RWPE2 (cell line): ENCODE results near the gene NEURL1B.
A peak's percentile ranks its signal among the peaks of the same experiment; 100 is the strongest.

Experiments used
- ATAC-seq: fragments of 200-7000 bp; cut with Tn5 transposase; 3 replicates; pipeline ENCODE4 v1.9.1; 2021; ENCODE audit warnings: low read depth
- DNase-seq: peaks from one replicate; pipeline ENCODE4 v3.0.0-alpha.2; 2020; ENCODE audit warnings: low spot score
- H3K27ac ChIP-seq: fragments of 450-650 bp; 2 replicates; pipeline ENCODE4 v1.5.1; 2017; ENCODE audit warnings: mild to moderate bottlenecking; ENCODE audit not compliant: poor library complexity, severe bottlenecking
- H3K27me3 ChIP-seq: fragments of 250-450 bp; sonication (Bioruptor Pico); 2 replicates; pipeline ENCODE4 v1.5.1; 2021; ENCODE audit warnings: mild to moderate bottlenecking, moderate library complexity; ENCODE audit not compliant: insufficient read depth, poor library complexity, severe bottlenecking
- H3K36me3 ChIP-seq: fragments of 250-450 bp; sonication (Bioruptor Pico); 2 replicates; pipeline ENCODE4 v1.5.1; 2020; ENCODE audit warnings: low read depth, mild to moderate bottlenecking, moderate library complexity
- H3K4me1 ChIP-seq: fragments of 250-450 bp; sonication (Bioruptor Pico); 2 replicates; pipeline ENCODE4 v1.5.1; 2021; ENCODE audit warnings: mild to moderate bottlenecking, moderate library complexity; ENCODE audit not compliant: insufficient read depth, poor library complexity, severe bottlenecking
- H3K4me3 ChIP-seq: fragments of 250-450 bp; sonication (Bioruptor Pico); 2 replicates; pipeline ENCODE4 v1.5.1; 2021; ENCODE audit warnings: mild to moderate bottlenecking, moderate library complexity; ENCODE audit not compliant: severe bottlenecking
- H3K9me3 ChIP-seq: fragments of 250-450 bp; sonication (Bioruptor Pico); 2 replicates; pipeline ENCODE4 v1.5.1; 2021; ENCODE audit warnings: mild to moderate bottlenecking, moderate library complexity; ENCODE audit not compliant: severe bottlenecking
- TF ChIP-seq, protein P1 (sequence below): fragments of 450-650 bp; IDR thresholded peaks from one replicate; pipeline ENCODE4 v1.5.1; 2017; ENCODE audit warnings: mild to moderate bottlenecking, moderate library complexity; ENCODE audit not compliant: poor library complexity, severe bottlenecking

Gene NEURL1B, protein sequence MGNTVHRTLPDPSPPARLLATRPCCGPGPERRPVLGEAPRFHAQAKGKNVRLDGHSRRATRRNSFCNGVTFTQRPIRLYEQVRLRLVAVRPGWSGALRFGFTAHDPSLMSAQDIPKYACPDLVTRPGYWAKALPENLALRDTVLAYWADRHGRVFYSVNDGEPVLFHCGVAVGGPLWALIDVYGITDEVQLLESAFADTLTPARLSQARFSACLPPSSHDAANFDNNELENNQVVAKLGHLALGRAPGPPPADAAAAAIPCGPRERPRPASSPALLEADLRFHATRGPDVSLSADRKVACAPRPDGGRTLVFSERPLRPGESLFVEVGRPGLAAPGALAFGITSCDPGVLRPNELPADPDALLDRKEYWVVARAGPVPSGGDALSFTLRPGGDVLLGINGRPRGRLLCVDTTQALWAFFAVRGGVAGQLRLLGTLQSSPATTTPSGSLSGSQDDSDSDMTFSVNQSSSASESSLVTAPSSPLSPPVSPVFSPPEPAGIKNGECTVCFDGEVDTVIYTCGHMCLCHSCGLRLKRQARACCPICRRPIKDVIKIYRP

DNA sequence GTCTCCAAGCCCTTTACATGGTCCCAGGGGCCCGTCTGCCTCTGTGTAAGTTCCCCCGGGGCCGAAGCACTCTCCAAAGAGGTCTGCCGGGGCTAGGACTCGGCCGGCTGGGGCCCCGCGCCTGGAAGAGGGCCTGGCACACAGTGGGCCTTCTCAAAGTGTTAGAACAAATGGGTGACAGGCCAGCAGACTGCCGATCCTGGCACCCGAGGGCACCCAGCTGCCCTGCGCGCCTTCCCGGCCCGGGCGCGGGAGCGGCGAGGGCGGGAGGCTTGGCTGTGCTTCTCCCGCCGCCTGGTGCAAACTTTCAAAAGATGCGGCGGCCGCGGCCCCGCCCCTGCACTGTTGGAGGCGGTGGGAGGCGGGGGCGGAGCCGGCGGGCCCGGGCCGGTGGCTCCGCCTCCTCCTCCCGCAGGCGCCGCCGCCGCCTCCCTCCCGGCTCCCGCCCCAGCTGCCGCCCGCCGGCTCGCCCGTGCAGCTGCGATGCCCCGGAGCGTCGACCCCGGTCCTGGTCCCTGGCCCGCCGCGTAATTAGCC lies at the start of gene NEURL1B:
NEURL1B (plus strand) TSS at position 442 of the 537 bp plus-strand sequence. CDS start 144 bp downstream, outside the sequence.
- DNase-seq = peak; percentile 87
- H3K27me3 ChIP-seq = no peaks in the 10 kb centered on the region

DNA sequence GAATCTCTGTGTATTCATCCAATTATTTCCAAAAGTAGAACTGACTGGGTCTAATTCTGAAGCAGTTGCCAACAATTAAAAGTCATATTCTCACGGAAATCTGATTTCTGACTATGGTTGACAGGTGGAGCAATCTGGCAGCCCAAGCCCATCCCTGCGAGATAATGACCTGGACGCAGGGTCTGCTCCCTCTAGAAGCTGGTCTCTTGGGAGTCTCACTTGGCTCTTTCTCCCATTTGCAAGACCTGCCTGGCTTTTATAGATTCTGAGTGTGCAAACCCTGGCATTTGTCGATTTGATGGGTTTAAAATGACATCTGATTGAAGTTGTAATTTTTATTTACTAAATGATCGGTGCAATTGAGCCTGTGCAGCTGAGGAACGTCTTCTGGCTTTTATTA lies 49.4 kb upstream of the NEURL1B start:
- Histone ChIP-seq H3K27me3 (no peaks in the 10 kb centered on the region), H3K9me3 (no peaks in the 10 kb centered on the region), H3K4me1 (no peaks in the 10 kb centered on the region), H3K4me3 (no peak overlapping the region), H3K27ac (no peak overlapping the region), H3K36me3 (no peaks in the 10 kb centered on the region)
- ATAC-seq = no peak
- TF ChIP-seq, protein P1, sequence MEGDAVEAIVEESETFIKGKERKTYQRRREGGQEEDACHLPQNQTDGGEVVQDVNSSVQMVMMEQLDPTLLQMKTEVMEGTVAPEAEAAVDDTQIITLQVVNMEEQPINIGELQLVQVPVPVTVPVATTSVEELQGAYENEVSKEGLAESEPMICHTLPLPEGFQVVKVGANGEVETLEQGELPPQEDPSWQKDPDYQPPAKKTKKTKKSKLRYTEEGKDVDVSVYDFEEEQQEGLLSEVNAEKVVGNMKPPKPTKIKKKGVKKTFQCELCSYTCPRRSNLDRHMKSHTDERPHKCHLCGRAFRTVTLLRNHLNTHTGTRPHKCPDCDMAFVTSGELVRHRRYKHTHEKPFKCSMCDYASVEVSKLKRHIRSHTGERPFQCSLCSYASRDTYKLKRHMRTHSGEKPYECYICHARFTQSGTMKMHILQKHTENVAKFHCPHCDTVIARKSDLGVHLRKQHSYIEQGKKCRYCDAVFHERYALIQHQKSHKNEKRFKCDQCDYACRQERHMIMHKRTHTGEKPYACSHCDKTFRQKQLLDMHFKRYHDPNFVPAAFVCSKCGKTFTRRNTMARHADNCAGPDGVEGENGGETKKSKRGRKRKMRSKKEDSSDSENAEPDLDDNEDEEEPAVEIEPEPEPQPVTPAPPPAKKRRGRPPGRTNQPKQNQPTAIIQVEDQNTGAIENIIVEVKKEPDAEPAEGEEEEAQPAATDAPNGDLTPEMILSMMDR = no peak
- no peak for DNase-seq

More for the DNA sequence above, at the start of gene NEURL1B:
- peaks cover 18% of the 10 kb centered on the region for H3K36me3 ChIP-seq
- no peaks in the 10 kb centered on the region for H3K9me3 ChIP-seq
- H3K27ac ChIP-seq = peak within 1 kb of the TSS; percentile 97
- peak within 1 kb of the TSS; percentile 93 for H3K4me3 ChIP-seq
- peak; percentile 55 for ATAC-seq
- TF ChIP-seq, protein P1 = no peak
- peaks cover 20% of the 10 kb centered on the region for H3K4me1 ChIP-seq

DNA sequence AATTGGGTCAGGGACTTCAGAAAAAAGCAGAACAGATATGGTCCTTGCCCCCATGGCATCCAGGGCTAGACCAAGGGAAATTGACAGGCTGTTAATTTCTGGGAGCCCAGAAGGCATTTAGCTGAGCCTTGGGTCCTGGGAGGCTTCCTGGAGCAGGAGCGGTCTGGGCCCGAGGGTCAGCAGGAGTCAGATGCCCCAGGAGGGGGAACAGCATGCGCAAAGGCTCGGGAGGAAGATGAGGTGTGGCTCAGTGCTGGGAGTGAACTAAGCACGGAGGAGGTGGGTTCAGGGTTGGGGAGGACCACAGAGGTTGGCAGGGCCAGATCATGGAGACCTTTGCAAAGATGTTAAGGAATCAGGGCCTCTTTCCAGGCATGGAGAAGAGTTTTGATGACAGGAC lies 48.2 kb upstream of the NEURL1B start:
- TF ChIP-seq, protein P1 = no peak
- ATAC-seq (no peak), DNase-seq (no peak)
- no peak overlapping the region for H3K27ac ChIP-seq
- H3K27me3 ChIP-seq = no peaks in the 10 kb centered on the region
- H3K4me1 ChIP-seq = no peaks in the 10 kb centered on the region
- H3K4me3 ChIP-seq = no peak overlapping the region
- no peaks in the 10 kb centered on the region for H3K36me3 ChIP-seq
- H3K9me3 ChIP-seq = no peaks in the 10 kb centered on the region

DNA sequence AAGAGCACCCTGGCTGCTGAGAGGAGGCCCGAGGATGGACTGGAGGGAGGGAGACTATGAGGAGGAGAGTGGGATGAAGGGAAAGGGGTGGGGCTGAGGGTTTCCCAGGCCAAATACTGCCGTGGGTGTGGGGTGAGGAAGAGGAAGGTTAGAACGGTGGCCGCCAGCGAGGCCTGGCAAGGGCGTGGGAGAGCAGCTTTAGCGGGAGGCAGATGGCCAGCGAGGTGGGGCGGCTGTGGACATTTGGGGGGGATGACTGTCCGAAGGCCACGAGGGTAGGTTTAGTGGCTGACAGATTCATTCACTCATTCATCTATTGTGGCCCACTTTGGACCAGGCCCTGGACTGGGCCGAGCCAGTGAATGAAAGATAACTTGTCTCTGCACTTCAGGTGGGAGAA lies 47.8 kb upstream of the NEURL1B start:
- Histone ChIP-seq H3K36me3 (no peaks in the 10 kb centered on the region), H3K27ac (no peak overlapping the region), H3K9me3 (no peaks in the 10 kb centered on the region), H3K4me1 (no peaks in the 10 kb centered on the region), H3K4me3 (no peak overlapping the region), H3K27me3 (no peaks in the 10 kb centered on the region)
- TF ChIP-seq, protein P1 = no peak
- DNase-seq (no peak), ATAC-seq (no peak)
